Esophagus muscularis mucosa (tissue), 4 donors: ENCODE measurements around the gene SPDEF.

Experiments
- EP300 ChIP-seq: sonication (generic); formaldehyde crosslinking; IDR thresholded peaks from one replicate; pipeline ENCODE4 v1.6.1; 2017; ENCODE audit warnings: antibody characterized with exemption
- POLR2A ChIP-seq: fragments of 450-650 bp; IDR thresholded peaks from one replicate; pipeline ENCODE4 v1.6.1; 2017; ENCODE audit warnings: antibody characterized with exemption, moderate library complexity, mild to moderate bottlenecking, low read depth
- TF ChIP-seq, protein P1 (sequence below), 3 experiments: fragments of 200-600 bp in 2 of 3; fragments of 450-650 bp in 1 of 3; sonication (generic) in 2 of 3; IDR thresholded peaks; one replicate each; pipeline ENCODE4 v1.5.1; 2017 to 2019; ENCODE audit warnings: antibody characterized with exemption in 3 of 3, mild to moderate bottlenecking in 2 of 3, moderate library complexity in 1 of 3

GRCh38 chr6:34552620-34553019, 3.5 kb downstream of the SPDEF start:
- TF ChIP-seq, protein P1, sequence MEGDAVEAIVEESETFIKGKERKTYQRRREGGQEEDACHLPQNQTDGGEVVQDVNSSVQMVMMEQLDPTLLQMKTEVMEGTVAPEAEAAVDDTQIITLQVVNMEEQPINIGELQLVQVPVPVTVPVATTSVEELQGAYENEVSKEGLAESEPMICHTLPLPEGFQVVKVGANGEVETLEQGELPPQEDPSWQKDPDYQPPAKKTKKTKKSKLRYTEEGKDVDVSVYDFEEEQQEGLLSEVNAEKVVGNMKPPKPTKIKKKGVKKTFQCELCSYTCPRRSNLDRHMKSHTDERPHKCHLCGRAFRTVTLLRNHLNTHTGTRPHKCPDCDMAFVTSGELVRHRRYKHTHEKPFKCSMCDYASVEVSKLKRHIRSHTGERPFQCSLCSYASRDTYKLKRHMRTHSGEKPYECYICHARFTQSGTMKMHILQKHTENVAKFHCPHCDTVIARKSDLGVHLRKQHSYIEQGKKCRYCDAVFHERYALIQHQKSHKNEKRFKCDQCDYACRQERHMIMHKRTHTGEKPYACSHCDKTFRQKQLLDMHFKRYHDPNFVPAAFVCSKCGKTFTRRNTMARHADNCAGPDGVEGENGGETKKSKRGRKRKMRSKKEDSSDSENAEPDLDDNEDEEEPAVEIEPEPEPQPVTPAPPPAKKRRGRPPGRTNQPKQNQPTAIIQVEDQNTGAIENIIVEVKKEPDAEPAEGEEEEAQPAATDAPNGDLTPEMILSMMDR (IDR thresholded peaks at IDR 0.05), result no peak
- TF ChIP-seq POLR2A (no peak), EP300 (no peak)
